ENCODE measurements around the gene TMEM63C.

TMEM63C gene

GRCh38 chr14:77258566-77258965 lies 77.0 kb downstream of the TMEM63C start:
- TF ChIP-seq NFIC (IDR thresholded peaks at IDR 0.05): no peak
- TF ChIP-seq FOXM1 (IDR thresholded peaks at IDR 0.05; ENCODE audit: borderline replicate concordance, low read depth): no peak
- TF ChIP-seq RAD21 (IDR thresholded peaks at IDR 0.05; ENCODE audit: low read depth): no peak
- TF ChIP-seq TEAD4 (IDR thresholded peaks at IDR 0.05): no peak
- TF ChIP-seq TCF12 (IDR thresholded peaks at IDR 0.05; ENCODE audit: low read depth): no peak
- TF ChIP-seq CEBPB (IDR thresholded peaks at IDR 0.05): no peak
- TF ChIP-seq CREB1 (IDR thresholded peaks at IDR 0.05; ENCODE audit: low read depth): no peak
- TF ChIP-seq, protein P1, sequence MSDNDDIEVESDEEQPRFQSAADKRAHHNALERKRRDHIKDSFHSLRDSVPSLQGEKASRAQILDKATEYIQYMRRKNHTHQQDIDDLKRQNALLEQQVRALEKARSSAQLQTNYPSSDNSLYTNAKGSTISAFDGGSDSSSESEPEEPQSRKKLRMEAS (IDR thresholded peaks at IDR 0.05): no peak
- TF ChIP-seq, protein P2, sequence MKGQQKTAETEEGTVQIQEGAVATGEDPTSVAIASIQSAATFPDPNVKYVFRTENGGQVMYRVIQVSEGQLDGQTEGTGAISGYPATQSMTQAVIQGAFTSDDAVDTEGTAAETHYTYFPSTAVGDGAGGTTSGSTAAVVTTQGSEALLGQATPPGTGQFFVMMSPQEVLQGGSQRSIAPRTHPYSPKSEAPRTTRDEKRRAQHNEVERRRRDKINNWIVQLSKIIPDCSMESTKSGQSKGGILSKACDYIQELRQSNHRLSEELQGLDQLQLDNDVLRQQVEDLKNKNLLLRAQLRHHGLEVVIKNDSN (IDR thresholded peaks at IDR 0.05): no peak
- no peak for TF ChIP-seq ZBTB7A (IDR thresholded peaks at IDR 0.05; ENCODE audit: low read depth)
- no peak for TF ChIP-seq TAF1 (IDR thresholded peaks at IDR 0.05; ENCODE audit: low read depth)
- TF ChIP-seq, protein P3, sequence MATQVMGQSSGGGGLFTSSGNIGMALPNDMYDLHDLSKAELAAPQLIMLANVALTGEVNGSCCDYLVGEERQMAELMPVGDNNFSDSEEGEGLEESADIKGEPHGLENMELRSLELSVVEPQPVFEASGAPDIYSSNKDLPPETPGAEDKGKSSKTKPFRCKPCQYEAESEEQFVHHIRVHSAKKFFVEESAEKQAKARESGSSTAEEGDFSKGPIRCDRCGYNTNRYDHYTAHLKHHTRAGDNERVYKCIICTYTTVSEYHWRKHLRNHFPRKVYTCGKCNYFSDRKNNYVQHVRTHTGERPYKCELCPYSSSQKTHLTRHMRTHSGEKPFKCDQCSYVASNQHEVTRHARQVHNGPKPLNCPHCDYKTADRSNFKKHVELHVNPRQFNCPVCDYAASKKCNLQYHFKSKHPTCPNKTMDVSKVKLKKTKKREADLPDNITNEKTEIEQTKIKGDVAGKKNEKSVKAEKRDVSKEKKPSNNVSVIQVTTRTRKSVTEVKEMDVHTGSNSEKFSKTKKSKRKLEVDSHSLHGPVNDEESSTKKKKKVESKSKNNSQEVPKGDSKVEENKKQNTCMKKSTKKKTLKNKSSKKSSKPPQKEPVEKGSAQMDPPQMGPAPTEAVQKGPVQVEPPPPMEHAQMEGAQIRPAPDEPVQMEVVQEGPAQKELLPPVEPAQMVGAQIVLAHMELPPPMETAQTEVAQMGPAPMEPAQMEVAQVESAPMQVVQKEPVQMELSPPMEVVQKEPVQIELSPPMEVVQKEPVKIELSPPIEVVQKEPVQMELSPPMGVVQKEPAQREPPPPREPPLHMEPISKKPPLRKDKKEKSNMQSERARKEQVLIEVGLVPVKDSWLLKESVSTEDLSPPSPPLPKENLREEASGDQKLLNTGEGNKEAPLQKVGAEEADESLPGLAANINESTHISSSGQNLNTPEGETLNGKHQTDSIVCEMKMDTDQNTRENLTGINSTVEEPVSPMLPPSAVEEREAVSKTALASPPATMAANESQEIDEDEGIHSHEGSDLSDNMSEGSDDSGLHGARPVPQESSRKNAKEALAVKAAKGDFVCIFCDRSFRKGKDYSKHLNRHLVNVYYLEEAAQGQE (IDR thresholded peaks at IDR 0.05; ENCODE audit: low read depth): no peak
- TF ChIP-seq EGR1 (IDR thresholded peaks at IDR 0.05): no peak
- TF ChIP-seq EP300 (IDR thresholded peaks at IDR 0.05; ENCODE audit: borderline replicate concordance): no peak
- TF ChIP-seq YY1 (IDR thresholded peaks at IDR 0.05; ENCODE audit: low read depth): no peak

DNA sequence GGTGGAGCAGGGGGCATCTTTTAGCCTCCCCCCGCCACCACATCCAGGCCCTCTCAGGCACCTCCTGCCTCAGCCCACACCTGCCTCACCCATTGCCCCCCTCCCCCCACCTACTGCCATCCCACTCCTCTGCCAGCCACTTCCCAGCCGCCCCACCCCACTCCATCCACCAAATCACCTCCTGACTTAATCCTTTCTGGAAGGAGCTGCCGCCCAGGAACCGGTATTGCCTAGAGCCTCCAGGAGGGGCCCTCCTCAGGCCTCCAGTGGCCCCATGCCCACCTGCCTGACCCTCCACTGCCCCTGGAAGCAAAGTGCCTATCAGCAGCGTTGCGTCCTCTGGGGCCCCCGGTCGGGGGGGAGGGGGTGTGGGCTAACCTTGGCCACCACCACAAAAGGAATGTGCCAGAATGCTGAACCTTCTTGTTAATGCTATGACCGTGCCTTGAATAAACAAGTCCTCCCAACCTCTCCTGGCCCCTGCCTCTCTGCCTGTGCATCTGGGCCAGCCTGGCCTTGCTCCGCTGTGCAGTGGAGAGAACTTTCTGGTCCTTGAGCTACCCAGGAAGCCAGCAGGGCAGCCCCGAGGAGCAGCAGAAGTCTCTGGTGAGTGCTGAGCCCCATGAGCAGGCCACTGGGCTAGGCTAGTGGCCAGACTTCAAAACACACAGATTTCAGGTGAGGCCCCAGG lies 77.6 kb downstream of the TMEM63C start:
- TF ChIP-seq EGR1 (IDR thresholded peaks at IDR 0.05) (no peak), TCF12 (IDR thresholded peaks at IDR 0.05; ENCODE audit: low read depth) (no peak), CEBPB (IDR thresholded peaks at IDR 0.05) (no peak), TEAD4 (IDR thresholded peaks at IDR 0.05) (no peak), RAD21 (IDR thresholded peaks at IDR 0.05; ENCODE audit: low read depth) (no peak), YY1 (IDR thresholded peaks at IDR 0.05; ENCODE audit: low read depth) (no peak), NFIC (IDR thresholded peaks at IDR 0.05) (no peak), TAF1 (IDR thresholded peaks at IDR 0.05; ENCODE audit: low read depth) (no peak), FOXM1 (IDR thresholded peaks at IDR 0.05; ENCODE audit: borderline replicate concordance, low read depth) (no peak), CREB1 (IDR thresholded peaks at IDR 0.05; ENCODE audit: low read depth) (no peak), ZBTB7A (IDR thresholded peaks at IDR 0.05; ENCODE audit: low read depth) (no peak)
- TF ChIP-seq, protein P2 (IDR thresholded peaks at IDR 0.05): no peak
- TF ChIP-seq, protein P1 (IDR thresholded peaks at IDR 0.05): no peak
- TF ChIP-seq, protein P3 (IDR thresholded peaks at IDR 0.05; ENCODE audit: low read depth): no peak

DNA sequence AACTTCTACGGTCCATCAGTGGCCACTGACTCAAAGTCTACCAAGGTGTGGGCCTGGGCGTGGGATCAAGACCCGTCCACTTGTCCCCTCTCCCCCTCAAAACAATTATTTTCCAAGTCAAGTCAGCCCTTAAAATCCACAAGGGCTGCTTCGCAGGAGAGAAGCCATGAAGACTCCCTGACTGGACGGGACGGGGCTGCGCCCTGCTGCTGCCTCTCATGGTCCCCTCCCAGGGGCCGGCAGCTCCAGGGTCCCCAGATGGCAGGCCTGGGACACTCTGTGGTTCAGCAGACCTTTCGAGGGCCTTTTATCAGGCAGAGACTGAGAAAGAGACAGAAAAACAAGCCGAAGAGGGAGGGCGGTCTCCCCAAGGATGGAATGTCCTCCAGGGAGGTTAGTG lies 78.6 kb downstream of the TMEM63C start:
- TF ChIP-seq EP300 (IDR thresholded peaks at IDR 0.05; ENCODE audit: borderline replicate concordance) (no peak), TEAD4 (IDR thresholded peaks at IDR 0.05) (no peak), RAD21 (IDR thresholded peaks at IDR 0.05; ENCODE audit: low read depth) (no peak), FOXM1 (IDR thresholded peaks at IDR 0.05; ENCODE audit: borderline replicate concordance, low read depth) (no peak), NFIC (IDR thresholded peaks at IDR 0.05) (no peak), YY1 (IDR thresholded peaks at IDR 0.05; ENCODE audit: low read depth) (no peak), TAF1 (IDR thresholded peaks at IDR 0.05; ENCODE audit: low read depth) (no peak), ZBTB7A (IDR thresholded peaks at IDR 0.05; ENCODE audit: low read depth) (no peak), EGR1 (IDR thresholded peaks at IDR 0.05) (no peak), CEBPB (IDR thresholded peaks at IDR 0.05) (no peak), TCF12 (IDR thresholded peaks at IDR 0.05; ENCODE audit: low read depth) (no peak), CREB1 (IDR thresholded peaks at IDR 0.05; ENCODE audit: low read depth) (no peak)
- TF ChIP-seq, protein P3 (IDR thresholded peaks at IDR 0.05; ENCODE audit: low read depth): no peak
- TF ChIP-seq, protein P1 (IDR thresholded peaks at IDR 0.05): no peak
- TF ChIP-seq, protein P2 (IDR thresholded peaks at IDR 0.05): no peak
